HUDEP-2 (cell line): ENCODE results near the gene LIN7B.

Experiments used
- DNase-seq, 76 experiments: peaks; one replicate each; lab custom pipeline; 2025; ENCODE audit not compliant: unreplicated experiment in 76 of 76; lab: John Stamatoyannopoulos, UW

LIN7B gene

GRCh38 chr19:49141352-49141751 lies 27.2 kb downstream of the LIN7B start:
- no peak for DNase-seq

GRCh38 chr19:49142866-49143335 lies 28.7 kb downstream of the LIN7B start:
- peak in 63 of 76 experiments; percentile 23 to 92 (median 72) for DNase-seq

DNA sequence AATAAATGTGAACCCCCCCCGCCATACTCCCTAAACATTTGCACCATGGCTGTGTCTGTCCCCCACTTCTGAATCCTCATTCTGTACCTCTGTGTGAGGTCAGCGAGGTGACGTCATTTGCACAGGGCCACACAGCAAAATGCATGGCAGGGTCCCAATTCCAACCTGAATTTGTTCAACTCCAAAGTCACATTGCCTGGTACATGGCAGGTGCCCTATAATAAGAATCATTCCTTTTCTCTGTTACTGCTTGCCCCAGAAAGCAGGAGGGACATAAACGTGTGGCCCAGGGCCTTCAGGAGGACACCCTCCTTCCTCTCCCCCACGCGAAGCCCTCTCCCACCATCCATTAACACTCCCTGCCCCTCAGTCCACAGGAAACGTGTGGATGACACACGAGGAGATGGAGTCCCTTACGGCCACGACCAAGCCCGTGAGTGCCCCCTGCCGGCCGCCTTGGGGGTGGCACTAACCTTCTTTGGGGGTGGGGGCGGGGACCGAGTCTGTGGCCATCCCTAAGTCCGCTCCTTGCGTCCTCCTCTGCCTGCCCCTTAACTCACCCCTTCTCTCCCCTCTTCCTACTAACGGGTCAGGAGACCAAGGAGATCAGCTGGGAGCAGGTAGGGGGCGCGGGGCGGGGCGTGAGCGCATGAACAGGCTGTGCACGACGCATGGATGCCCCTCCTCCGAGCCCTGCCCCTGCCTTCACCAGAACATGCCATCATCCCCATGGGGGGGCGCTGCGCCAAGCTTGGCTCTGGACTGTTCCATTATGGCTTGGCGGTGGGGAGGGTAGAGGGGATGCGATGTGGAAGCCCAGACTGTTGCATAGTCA lies 31.6 kb downstream of the LIN7B start:
- peak in 72 of 76 experiments; percentile 20 to 98 (median 78) for DNase-seq

GRCh38 chr19:49146408-49146770 lies 32.2 kb downstream of the LIN7B start:
- peak in 1 of 76 experiments; percentile 63 for DNase-seq

DNA sequence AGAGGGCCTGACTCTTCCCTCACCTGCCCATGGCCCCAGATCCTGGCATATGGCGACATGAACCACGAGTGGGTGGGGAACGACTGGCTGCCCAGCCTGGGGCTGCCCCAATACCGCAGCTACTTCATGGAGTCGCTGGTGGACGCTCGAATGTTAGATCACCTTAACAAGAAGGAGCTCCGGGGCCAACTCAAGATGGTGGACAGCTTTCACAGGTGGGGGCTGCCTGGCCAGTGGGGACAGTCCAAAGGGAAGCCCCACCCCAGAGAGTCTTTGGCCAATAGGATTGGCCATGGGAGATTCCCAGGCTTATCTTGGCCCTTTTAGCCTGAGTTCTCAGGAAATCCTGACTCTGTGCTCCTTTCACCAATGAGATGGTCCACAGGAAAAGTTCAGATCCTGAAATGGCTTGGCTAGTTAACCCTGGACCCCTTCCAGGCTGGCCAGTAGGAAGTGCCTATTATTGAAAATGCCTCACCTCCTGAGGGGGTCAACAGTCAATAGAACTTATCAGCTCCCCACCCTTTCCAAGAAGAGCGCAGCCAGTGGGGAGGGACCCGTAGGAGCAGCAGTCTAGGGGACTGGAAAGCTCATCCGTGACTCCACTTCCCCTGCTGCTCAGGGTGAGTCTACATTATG lies 34.0 kb downstream of the LIN7B start:
- no peak for DNase-seq

DNA sequence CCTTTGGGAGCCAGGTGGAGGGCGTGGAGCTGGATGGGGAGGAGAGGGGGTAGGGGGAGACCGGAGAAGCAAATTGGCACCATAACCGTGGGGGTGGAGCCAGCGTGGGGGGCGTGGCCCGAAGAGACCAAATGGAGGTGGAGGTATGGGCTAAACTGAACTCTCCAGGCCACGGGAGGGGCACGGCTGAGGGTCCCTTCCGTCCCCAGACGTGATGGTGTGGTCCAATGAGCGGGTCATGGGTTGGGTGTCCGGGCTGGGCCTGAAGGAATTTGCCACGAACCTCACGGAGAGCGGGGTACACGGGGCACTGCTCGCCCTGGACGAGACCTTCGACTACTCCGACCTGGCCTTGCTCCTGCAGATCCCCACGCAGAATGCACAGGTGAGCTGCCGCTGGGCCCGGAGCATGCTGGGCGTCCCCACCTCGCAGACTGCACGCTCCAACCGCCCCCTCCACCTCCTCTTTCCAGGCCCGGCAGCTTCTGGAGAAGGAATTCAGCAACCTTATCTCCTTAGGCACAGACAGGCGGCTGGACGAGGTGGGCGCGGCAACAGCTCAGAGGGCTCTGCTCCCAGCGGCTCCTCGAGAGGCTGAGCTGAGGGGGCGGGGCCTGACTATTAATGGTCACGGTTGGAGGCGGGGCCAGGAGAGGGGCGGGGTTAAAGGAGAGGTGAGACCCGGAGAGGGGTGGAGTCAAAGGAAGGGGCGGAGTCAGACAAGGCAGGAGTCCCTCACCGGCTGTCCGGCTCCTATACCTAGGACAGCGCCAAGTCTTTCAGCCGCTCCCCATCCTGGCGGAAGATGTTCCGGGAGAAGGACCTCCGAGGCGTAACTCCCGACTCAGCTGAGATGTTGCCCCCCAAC lies 34.8 kb downstream of the LIN7B start:
- DNase-seq: peak; percentile 72 to 100 (median 100)

DNA sequence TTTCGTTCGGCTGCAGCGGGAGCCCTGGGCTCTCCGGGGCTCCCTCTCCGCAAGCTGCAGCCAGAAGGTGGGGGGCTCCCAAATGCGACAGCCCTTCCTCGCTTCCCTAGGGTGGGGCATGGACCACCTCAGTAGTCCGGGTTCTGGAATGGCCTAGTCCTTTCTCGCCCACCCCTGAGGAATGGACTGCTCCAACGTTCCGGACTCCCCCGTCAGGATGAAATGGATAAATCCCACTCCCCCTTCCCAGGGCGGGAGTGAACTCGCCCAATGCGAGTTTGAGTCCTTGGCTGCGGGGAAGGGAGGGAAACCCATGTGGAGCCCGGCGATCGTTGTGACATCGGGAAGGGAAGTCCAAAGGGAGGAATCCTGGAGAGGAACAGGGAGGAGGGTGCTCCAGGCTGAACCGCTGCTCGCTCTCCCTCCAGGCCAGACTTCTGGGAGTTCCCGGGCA lies 35.5 kb downstream of the LIN7B start:
- DNase-seq: peak in 67 of 76 experiments; percentile 26 to 97 (median 68)

DNA sequence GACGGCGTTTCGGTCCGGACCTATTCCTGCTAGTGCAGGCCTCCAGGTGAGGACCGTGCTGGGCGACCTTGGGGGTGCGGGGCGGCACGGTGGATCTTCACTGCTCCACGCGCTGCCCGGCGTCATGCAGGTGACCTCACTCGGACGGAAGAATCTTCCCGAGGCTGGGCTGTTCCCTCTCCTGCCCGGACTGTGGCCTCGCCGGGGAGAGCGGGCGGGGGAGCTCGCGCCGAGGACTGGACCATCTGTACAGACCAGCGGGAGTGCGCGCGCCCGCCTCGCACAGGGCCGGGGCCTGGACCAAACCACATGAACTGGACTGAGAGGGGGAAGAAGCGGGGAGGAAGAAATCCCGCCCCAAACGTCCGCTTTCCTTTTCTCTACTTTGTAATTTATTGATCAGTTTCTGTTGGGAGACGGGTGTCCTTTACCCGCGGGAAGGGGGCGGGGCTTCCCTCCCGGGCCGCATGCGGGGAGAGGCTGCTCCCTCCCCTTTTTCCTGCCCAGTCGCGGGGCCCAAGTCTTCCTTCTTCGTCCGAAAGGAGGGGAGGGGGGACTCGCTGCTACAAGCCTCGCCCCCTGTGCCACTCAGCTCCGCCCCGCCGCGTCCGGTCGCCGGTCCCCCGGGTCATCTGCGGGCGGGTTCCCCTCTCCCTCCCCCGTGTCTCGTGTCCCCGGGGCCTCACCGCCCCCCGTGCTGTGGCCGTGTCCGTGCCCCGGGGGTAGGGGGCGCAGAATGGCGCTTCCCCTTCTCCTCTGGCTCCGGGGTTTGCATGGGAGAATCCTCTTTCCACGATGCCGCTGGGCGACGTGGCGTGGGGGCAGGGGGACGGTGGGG lies 36.2 kb downstream of the LIN7B start:
- DNase-seq: peak in 72 of 76 experiments; percentile 42 to 99 (median 86)

- peak in 2 of 76 experiments; percentile 16 to 60 for DNase-seq
Observed at GRCh38 chr19:49150944-49151243, 36.7 kb downstream of the LIN7B start.

DNA sequence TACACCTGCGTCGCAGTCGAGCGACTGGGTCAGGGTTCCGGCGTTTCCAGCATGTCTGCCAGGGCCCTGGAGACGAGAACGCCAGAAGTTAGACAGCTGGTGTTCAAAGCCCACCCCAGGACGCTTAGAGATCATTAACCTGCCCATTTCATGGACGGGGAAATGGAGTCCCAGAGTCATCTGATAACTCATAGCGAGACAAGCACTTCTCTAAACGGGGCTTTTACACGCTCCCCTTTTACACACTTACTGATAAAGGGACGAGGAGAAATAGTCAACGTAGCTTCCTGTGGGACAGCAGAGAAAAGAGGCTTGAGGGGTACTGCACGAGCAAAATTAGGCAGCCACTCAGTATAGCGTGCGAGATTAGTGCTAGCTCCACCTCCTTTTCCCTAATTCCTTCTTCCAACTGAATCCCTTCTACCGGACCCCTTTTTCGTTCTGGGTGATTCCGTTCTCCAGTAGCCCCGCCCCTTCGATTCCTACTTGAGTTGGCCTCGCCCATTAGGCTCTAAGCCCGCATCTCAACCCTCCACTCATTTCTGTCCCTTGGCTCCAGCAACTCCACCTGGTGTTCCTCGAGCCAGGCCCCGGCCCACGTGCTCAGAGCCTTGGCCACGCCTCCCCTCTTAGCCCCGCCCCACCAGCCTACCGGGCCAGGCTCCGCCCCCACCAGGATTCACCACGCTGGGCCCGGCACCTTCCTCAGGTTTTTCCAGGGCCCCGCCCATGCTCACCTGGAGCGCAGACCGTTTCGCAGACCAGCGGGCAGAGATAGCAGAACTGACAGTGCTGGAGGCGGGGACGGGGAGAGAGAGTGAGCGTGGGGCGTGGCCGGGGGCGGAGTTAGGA lies 37.3 kb downstream of the LIN7B start:
- peak in 72 of 76 experiments; percentile 59 to 96 (median 86) for DNase-seq

- DNase-seq: no peak
Observed at GRCh38 chr19:49152119-49152550, 38.0 kb downstream of the LIN7B start.

DNA sequence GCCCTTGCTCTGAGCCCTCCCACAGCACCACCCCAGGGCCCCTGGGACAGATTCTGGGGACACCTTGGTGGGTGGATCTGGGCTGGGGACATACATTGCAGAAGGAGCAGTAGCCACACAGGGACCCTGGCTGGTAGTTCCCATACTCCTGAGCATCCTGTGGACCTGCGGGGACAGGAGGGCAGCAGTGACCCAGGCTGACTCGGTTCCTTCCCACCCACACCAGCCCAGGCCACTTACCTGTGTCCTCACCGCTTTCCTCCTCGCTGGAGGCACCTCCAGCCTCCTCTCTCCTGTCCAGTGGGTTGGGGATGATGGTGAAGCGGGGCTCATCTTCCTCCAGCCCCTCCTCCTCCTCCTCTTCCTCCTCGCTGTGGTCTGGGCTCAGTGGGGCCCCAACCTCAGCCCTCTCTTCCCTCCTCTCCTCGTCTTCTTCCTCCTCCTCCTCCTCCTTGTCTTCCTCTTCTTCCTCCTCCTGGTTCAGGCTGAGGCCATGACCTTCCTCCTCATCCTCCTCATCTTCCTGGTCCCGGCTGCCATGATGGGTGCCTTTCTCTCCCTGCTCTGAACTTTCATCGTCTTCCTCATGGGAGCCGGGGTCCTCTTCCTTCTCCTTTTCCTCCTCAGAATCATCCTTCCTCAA lies 39.1 kb downstream of the LIN7B start:
- DNase-seq: no peak

DNA sequence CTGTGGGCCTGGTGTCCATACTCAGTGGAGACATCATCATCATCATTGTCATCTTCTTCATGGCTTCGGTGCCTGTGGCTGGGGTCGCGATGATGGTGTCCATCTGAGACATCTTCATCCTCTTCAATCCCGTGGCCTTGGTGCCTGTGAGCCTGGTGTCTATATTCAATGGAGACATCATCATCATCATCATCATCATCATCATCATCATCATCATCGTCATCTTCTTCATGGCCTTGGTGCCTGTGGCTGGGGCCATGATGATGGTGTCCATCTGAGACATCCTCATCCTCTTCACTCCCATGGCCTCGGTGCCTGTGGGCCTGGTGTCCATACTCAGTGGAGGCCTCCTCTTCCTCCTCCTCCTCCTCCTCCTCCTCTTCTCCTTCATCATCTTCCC lies 40.1 kb downstream of the LIN7B start:
- DNase-seq: no peak

DNA sequence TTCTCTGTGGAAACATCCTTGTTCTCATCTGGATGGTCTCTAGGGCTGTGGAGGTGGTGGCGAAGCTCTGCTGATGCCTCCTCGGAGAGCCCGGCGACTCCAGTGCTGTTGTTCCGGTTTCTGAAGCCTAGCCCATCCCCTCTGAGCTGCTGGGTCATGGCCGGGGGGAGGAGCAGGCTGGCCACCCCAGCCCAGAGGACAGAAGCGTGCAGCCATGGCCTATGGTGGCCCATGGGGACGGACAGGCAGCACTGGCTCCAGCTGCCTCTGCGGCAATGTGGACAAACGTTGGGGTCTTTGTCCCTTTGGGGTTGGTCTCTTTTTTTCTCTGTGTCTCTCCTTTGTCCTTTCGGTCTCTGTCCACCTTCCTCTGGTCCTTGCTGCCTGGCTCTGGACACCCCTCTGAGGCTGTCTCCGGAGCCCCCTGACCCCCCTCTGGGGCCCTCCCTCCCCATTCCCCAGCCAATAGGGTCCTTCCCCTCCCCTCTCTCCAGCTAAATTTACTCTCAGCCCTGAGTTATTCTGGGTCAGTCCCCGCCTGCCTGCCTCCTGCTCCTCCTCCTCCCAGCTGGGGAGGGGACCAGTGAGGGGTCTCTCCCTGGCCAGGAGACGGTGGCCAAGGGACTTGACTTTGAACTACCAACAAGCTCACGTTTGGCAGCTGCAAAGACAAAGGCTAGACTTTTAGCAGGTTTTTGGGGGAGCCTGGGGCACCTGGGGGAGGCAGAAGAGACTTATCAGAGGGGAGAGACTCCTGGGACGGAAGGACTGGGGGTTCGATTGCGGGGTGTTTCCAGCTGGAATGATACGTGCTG lies 41.0 kb downstream of the LIN7B start, which contains the start of gene HRC:
HRC (minus strand) TSS at position 392 of the 815 bp plus-strand sequence; CDS start at position 233, 159 bp downstream.
- no peak for DNase-seq

DNA sequence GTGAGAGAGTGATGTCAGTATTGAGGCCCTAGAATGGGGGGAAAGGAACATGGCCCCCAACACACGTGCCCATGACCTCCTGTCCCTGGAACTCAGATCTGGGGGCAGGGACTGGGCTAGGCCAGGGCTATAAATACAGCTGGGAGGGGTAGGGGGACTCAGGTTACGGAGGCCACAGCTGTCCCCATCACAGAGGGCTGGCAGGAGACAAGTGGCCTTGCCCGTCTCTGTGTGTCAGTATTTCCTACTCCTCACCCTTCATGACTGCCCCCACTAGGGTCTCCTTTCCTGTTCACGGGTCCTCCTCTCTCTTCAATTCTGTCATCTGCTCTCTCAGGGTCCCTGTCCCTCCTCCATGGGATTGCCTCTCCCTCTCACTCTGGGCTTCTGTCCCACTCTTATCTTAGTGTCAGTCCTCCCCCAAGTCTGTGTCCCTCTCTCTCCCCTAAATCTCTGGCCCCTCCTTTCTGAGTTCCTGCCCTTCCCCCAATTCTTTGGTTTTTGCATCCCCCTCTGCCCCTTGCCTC lies 41.7 kb downstream of the LIN7B start:
- DNase-seq: no peak

DNA sequence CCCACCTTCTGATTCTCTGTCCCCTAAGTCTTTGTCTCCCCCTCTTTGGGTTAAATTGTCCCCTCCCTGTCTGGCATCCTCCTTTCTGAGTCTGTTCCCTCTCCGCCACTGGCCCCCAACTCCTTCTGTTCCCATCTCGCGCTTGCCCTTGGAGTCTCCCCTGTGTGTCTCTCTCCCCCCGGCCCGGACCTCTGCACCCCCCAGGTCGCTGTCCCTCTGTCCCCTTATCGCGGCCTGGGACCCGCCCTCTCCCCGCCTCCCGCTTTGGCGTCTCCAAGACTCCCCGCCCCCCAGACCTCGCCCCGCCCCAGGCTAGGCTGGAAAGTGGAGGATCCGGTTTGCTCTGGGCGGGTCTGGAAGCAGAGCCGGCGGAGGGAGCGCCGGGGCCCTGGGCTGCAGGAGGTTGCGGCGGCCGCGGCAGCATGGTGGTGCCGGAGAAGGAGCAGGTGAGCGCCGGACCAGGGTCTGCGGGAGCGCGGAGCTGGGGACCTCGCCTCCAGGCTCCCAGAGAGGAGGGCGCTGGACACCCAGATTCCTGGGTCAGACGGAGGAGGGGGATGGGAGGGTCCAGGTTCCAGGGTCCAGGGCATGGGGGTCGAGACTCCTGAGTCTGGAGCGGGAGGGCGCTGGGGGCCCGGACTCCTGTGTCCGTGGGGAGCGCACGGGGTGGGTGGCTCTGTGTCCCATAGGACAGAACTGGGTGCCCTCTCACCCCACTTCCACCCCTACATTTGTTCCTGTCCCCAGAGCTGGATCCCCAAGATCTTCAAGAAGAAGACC lies 43.5 kb downstream of the LIN7B start, which contains the start of gene TRPM4:
TRPM4 (plus strand) TSS at position 348 of the 780 bp plus-strand sequence; CDS start at position 423, 75 bp downstream.
- DNase-seq: peak in 68 of 76 experiments; percentile 11 to 91 (median 73)
